PC-3 (cell line): Measurements from ENCODE around the gene KAT6B. TPM values are rescaled to one million over a fixed set of nuclear protein-coding genes. Genes with fewer than 3 reads are reported as not detected.

ENCODE experiments used
- ATAC-seq: fragments of 200-7000 bp; cut with Tn5 transposase; 2 replicates; pipeline ENCODE4 v1.9.1; 2020; ENCODE audit warnings: mild to moderate bottlenecking, moderate library complexity
- BruUV-seq: library from RNA; stranded (reverse); fragments of 400-500 nt; replicated peaks from 2 replicates; lab custom pipeline; 2021; lab: Mats Ljungman, UMichigan
- CTCF ChIA-PET: fragments of 300-600 bp; sonication (Branson Sonifier 250); formaldehyde crosslinking; loops from one replicate; lab custom pipeline; 2022; ENCODE audit warnings: antibody characterized with exemption; lab: Charles Lee
- POLR2A ChIA-PET: fragments of 300-600 bp; sonication (Branson Sonifier 250); formaldehyde crosslinking; loops from one replicate; lab custom pipeline; 2022; ENCODE audit warnings: antibody characterized with exemption; ENCODE audit not compliant: unreplicated experiment; lab: Charles Lee
- DNase-seq: peaks from one replicate; pipeline ENCODE4 v3.0.0-alpha.2; 2015
- H2AFZ ChIP-seq: fragments of 300-600 bp; sonication (generic); 2 replicates; pipeline ENCODE4 v1.6.0; 2016; ENCODE audit warnings: antibody characterized with exemption, low read length
- H3F3A ChIP-seq: fragments of 300-600 bp; sonication (generic); one replicate; pipeline ENCODE4 v1.6.0; 2017; ENCODE audit warnings: antibody characterized with exemption, low read length, control low read depth, mild to moderate bottlenecking; ENCODE audit not compliant: unreplicated experiment
- H3K27ac ChIP-seq: fragments of 300-600 bp; sonication (generic); 2 replicates; pipeline ENCODE4 v1.5.1; 2016; ENCODE audit warnings: mild to moderate bottlenecking, low read length
- H3K27me3 ChIP-seq: fragments of 300-600 bp; sonication (generic); 2 replicates; pipeline ENCODE4 v1.6.1; 2016; ENCODE audit warnings: low read length, mixed read lengths
- H3K36me3 ChIP-seq: fragments of 300-600 bp; sonication (generic); 2 replicates; pipeline ENCODE4 v1.6.1; 2016; ENCODE audit warnings: low read depth, mixed run types, low read length, mixed read lengths
- H3K4me1 ChIP-seq: fragments of 300-600 bp; sonication (generic); 2 replicates; pipeline ENCODE4 v1.5.1; 2016; ENCODE audit warnings: low read length; ENCODE audit not compliant: insufficient read depth
- H3K4me2 ChIP-seq: fragments of 300-600 bp; sonication (generic); 2 replicates; pipeline ENCODE4 v1.6.0; 2016; ENCODE audit warnings: low read length
- H3K4me3 ChIP-seq: fragments of 300-600 bp; sonication (generic); 2 replicates; pipeline ENCODE4 v1.5.1; 2016; ENCODE audit warnings: mild to moderate bottlenecking, low read length, mixed read lengths
- H3K79me2 ChIP-seq: fragments of 300-600 bp; sonication (generic); 2 replicates; pipeline ENCODE4 v1.6.1; 2017; ENCODE audit warnings: low read length, mixed read lengths
- H3K9ac ChIP-seq: fragments of 300-600 bp; sonication (generic); 2 replicates; pipeline ENCODE4 v1.6.0; 2016; ENCODE audit warnings: mild to moderate bottlenecking, low read length
- H3K9me2 ChIP-seq: fragments of 300-600 bp; sonication (generic); replicated peaks from 2 replicates; pipeline ENCODE4 v1.6.1; 2016; ENCODE audit warnings: mixed run types, low read length, mixed read lengths
- H3K9me3 ChIP-seq: fragments of 300-600 bp; sonication (generic); 2 replicates; pipeline ENCODE4 v1.6.1; 2016; ENCODE audit warnings: low read length, mixed read lengths
- H4K20me1 ChIP-seq: fragments of 300-600 bp; sonication (generic); 2 replicates; pipeline ENCODE4 v1.6.1; 2016; ENCODE audit warnings: low read length, mixed read lengths
- EZH2 ChIP-seq: fragments of 300-600 bp; sonication (generic); IDR thresholded peaks from one replicate; pipeline ENCODE4 v1.6.1; 2017; ENCODE audit warnings: antibody characterized with exemption, mild to moderate bottlenecking, low read length; ENCODE audit not compliant: unreplicated experiment
- EZH2phosphoT487 ChIP-seq: fragments of 300-600 bp; sonication (generic); IDR thresholded peaks from 2 replicates; pipeline ENCODE4 v1.6.1; 2018; ENCODE audit warnings: mild to moderate bottlenecking, antibody characterized with exemption, low read length, borderline replicate concordance
- intact Hi-C: fragments of 100-400 bp; cut with micrococcal nuclease; formaldehyde crosslinking; loops from 2 replicates; pipeline ENCODE4 v1.9.0; 2023
- total RNA-seq: library from RNA; depleted of rRNA; stranded (reverse); fragments of >200 nt; gene quantifications from 2 replicates; pipeline ENCODE4 v1.2.3, GENCODE V29; 2014
- TF ChIP-seq, protein P1 (sequence below): fragments of 300-600 bp; sonication (generic); conservative IDR thresholded peaks from 2 replicates; pipeline ENCODE4 v1.5.1; 2017; ENCODE audit warnings: antibody characterized with exemption, low read depth, mild to moderate bottlenecking, low read length

KAT6B gene
- total RNA-seq, 1 experiment from 2014 or later: 94.5 TPM

DNA sequence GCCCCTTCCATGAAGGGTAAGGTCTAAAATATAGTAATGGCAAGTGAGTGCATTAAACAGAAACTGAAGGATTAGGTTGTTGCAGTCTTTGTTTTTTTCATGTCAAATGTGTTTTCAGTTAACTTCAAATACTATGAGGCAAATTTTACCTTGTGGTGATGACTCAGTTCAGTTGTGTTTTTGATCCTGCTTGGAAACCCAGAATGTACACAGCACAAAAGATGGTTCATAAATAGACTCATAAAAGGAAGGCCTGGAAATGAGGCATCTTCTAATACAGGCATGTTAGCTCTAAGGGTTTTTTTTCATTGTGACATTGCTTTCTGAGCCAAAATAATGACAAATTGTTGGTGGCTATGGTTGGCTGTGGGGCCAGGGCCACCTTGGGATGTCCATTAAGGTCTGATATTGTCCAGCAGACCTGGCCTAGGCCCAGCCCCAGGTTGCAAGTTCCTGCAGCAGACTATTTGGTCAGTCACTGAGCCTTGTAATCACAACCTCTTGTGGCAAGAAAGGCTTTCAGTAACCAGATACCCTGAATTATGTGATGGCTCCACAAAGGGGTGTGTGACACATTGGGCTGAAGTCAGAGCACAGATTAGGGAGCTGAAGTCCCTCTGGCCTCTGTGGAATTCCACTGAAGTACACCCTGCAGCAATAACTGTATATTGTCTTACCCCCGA lies 216.0 kb downstream of the KAT6B start:
- ChIA-PET POLR2A (interaction anchor here (0.5 to 0.7 kb wide), 3 partner anchors 216 to 760 kb away, joined by 3 to 5 read pairs (median 4); partner anchors contain the start of gene KAT6B), CTCF (interaction anchor here (0.6 to 1.0 kb wide), 3 partner anchors 55 to 193 kb away, joined by 3 to 5 read pairs (median 3); partner anchors contain the start of gene COMTD1)
- H3K9ac ChIP-seq: peak overlapping the region; percentile 1; the same call in 1 of the 2 replicates
- peaks cover 10% of the 10 kb centered on the region for H3F3A ChIP-seq
- no peaks in the 10 kb centered on the region for H3K36me3 ChIP-seq
- no peaks in the 10 kb centered on the region for H3K9me3 ChIP-seq
- H3K27me3 ChIP-seq: no peaks in the 10 kb centered on the region
- ATAC-seq (peak; percentile 93), DNase-seq (peak; percentile 93)
- H3K9me2 ChIP-seq: no peaks in the 10 kb centered on the region
- peaks cover 18% of the 10 kb centered on the region for H3K4me1 ChIP-seq
- no peaks in the 10 kb centered on the region for H4K20me1 ChIP-seq
- no peak overlapping the region for H3K4me3 ChIP-seq
- peak overlapping the region; percentile 7 for H3K4me2 ChIP-seq
- TF ChIP-seq EZH2 (no peak), EZH2phosphoT487 (no peak)
- TF ChIP-seq, protein P1, sequence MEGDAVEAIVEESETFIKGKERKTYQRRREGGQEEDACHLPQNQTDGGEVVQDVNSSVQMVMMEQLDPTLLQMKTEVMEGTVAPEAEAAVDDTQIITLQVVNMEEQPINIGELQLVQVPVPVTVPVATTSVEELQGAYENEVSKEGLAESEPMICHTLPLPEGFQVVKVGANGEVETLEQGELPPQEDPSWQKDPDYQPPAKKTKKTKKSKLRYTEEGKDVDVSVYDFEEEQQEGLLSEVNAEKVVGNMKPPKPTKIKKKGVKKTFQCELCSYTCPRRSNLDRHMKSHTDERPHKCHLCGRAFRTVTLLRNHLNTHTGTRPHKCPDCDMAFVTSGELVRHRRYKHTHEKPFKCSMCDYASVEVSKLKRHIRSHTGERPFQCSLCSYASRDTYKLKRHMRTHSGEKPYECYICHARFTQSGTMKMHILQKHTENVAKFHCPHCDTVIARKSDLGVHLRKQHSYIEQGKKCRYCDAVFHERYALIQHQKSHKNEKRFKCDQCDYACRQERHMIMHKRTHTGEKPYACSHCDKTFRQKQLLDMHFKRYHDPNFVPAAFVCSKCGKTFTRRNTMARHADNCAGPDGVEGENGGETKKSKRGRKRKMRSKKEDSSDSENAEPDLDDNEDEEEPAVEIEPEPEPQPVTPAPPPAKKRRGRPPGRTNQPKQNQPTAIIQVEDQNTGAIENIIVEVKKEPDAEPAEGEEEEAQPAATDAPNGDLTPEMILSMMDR: no peak
- BruUV-seq: no TSS peak
- H2AFZ ChIP-seq: no peak overlapping the region
- H3K79me2 ChIP-seq: no peaks in the 10 kb centered on the region
- H3K27ac ChIP-seq: peak overlapping the region; percentile 63
- intact Hi-C loops: loop anchor here (1.0 to 2.0 kb wide), 2 partner anchors 58 to 216 kb away; partner anchors contain the start of gene KAT6B

DNA sequence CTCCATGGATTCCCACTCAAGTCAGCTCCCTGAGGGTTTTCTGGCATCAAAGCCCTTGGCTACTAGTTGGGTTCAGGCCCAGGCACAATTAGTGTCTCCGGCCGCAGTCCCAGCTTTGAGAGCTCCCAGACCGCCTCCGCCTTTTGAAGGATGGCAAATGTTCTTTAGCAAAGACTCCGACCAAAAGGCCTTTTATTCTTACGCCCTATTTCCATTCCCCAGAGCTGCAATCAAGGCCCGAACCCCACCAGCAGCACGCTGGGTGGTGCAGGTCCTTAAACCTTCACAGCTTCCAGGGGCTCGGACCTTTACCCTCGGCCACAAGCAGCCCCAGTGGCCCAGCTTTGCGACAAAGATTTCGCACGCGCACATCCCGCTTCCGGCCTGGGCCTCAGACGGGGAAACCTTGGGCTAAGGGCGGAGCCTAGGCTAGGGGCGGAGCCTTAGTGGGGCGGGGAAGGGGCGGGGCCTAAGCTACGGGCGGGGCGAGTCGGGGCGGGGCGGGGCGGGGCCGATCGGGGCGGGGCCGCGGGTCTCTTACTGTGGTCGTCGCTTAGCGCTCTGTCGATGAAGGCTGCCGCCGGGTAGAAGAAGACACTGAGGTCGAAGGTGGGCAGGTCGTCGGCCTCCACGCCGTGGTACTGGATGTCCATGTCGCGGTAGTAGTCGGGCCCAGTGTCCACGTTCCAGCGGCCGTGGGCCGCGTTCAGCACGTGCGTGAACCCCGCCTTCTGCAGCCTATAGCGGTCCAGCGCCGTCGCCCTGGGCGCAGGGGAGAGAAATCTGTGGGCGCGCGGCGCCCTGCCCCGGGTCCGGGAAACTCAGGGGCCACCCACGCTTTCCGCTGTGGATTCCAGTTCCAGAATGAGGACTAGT lies 217.1 kb downstream of the KAT6B start:
- H3K9ac ChIP-seq: no peak overlapping the region; the same call in 1 of the 2 replicates
- no peaks in the 10 kb centered on the region for H3K79me2 ChIP-seq
- no peak overlapping the region for H2AFZ ChIP-seq
- H3K4me2 ChIP-seq: no peak overlapping the region
- H4K20me1 ChIP-seq: no peaks in the 10 kb centered on the region
- no peaks in the 10 kb centered on the region for H3K9me3 ChIP-seq
- DNase-seq (no peak), ATAC-seq (no peak)
- H3K4me3 ChIP-seq: no peak overlapping the region
- intact Hi-C loops: loop anchor here (2.0 kb wide), 1 partner anchor 57 kb away; no protein-coding TSS in a partner anchor
- H3K9me2 ChIP-seq: no peaks in the 10 kb centered on the region
- H3K36me3 ChIP-seq: no peaks in the 10 kb centered on the region
- peaks cover 10% of the 10 kb centered on the region for H3F3A ChIP-seq
- CTCF ChIA-PET: no interaction called here
- POLR2A ChIA-PET: no interaction called here
- TF ChIP-seq EZH2phosphoT487: no peak
- TF ChIP-seq EZH2: no peak
- TF ChIP-seq, protein P1: no peak
- peak overlapping the region; percentile 63 for H3K27ac ChIP-seq
- BruUV-seq: no TSS peak
- no peaks in the 10 kb centered on the region for H3K27me3 ChIP-seq
- H3K4me1 ChIP-seq: peaks cover 18% of the 10 kb centered on the region
